GM12865 (cell line): ENCODE data around the gene CD99.

ENCODE experiments used
- DNase-seq: peaks from one replicate; pipeline ENCODE4 v3.0.0; 2010; ENCODE audit warnings: low read depth
- H3K4me3 ChIP-seq: 2 replicates; pipeline ENCODE4 v1.5.1; 2011; ENCODE audit warnings: mild to moderate bottlenecking, low read depth, low read length, control low read depth
- TF ChIP-seq, protein P1 (sequence below): IDR thresholded peaks from 2 replicates; pipeline ENCODE4 v1.5.1; 2011; ENCODE audit warnings: low read length, control low read depth, low read depth, inconsistent platforms; ENCODE audit not compliant: insufficient read depth; ENCODE audit errors: missing control alignments

CD99 gene

GRCh38 chrX:2707334-2707760 is 16.3 kb downstream of the CD99 start:
- H3K4me3 ChIP-seq: no peak overlapping the region
- DNase-seq: peak; percentile 88
- TF ChIP-seq, protein P1, sequence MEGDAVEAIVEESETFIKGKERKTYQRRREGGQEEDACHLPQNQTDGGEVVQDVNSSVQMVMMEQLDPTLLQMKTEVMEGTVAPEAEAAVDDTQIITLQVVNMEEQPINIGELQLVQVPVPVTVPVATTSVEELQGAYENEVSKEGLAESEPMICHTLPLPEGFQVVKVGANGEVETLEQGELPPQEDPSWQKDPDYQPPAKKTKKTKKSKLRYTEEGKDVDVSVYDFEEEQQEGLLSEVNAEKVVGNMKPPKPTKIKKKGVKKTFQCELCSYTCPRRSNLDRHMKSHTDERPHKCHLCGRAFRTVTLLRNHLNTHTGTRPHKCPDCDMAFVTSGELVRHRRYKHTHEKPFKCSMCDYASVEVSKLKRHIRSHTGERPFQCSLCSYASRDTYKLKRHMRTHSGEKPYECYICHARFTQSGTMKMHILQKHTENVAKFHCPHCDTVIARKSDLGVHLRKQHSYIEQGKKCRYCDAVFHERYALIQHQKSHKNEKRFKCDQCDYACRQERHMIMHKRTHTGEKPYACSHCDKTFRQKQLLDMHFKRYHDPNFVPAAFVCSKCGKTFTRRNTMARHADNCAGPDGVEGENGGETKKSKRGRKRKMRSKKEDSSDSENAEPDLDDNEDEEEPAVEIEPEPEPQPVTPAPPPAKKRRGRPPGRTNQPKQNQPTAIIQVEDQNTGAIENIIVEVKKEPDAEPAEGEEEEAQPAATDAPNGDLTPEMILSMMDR: no peak

DNA sequence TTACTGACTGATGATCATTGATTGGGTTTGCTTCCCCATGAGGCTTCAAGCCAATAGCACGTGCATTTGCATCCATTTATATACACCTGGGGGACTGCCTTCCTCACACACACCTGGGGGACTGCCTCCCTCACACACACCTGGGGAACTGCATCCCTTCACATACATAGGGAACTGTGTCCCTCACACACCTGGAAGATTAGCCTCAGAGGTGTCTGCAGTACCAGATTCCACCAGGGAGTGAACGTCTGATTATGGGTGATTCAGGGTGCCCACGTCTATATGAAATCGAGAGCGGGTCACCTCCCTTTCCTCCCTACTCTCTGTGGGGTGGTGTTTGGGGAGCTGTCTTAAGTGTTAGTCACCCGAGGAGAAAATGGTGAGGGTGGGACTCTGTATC is 16.9 kb downstream of the CD99 start:
- DNase-seq: no peak
- H3K4me3 ChIP-seq: no peak overlapping the region
- TF ChIP-seq, protein P1: no peak

DNA sequence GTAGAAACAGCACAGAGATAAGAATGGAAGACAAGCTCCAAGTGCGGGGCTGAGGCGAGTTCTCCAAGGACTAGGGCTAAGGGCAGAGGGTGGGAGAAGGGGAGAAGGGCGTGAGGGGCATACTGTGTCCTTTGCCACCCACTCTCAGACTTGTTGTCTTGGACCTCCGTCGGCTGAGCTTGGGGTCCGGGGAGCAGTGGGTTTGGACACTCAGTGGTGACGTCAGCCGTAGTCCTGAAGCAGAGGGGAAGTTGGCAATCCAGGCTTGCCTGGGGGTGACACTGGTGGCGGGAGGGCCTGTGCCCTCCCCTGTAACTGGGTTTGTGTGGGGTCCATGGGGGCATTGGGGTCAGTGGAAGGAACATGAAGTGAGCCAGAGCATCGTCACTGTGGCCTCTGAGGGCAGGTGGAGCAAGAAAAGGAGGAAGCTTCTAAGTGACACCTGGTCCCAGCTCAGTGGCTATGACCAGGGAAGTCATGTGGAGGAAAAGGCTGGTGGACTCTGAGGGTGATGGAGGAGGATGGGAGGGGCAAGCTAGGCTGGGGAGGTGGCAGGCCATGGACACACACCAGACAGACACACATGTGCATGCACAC is 17.6 kb downstream of the CD99 start:
- DNase-seq: no peak
- H3K4me3 ChIP-seq: no peak overlapping the region
- TF ChIP-seq, protein P1: no peak

DNA sequence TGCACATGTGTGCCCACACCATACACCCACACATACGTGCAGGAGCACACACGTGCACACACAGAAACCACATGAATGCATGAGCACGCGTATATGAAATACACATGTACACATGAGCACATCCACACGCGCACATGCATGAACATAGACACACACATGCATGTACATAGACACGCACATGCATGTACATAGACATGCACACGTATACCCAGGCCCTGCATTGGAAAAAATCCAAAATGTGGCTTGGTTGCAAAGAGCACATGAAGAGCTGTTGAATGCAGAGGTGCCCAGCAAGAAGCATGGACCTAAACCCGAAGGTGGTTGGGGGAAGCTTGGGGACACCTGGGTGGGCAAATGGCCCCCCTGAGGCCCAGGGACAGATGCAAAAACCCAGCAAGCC is 18.5 kb downstream of the CD99 start:
- no peak for DNase-seq
- H3K4me3 ChIP-seq: no peak overlapping the region
- TF ChIP-seq, protein P1: no peak

DNA sequence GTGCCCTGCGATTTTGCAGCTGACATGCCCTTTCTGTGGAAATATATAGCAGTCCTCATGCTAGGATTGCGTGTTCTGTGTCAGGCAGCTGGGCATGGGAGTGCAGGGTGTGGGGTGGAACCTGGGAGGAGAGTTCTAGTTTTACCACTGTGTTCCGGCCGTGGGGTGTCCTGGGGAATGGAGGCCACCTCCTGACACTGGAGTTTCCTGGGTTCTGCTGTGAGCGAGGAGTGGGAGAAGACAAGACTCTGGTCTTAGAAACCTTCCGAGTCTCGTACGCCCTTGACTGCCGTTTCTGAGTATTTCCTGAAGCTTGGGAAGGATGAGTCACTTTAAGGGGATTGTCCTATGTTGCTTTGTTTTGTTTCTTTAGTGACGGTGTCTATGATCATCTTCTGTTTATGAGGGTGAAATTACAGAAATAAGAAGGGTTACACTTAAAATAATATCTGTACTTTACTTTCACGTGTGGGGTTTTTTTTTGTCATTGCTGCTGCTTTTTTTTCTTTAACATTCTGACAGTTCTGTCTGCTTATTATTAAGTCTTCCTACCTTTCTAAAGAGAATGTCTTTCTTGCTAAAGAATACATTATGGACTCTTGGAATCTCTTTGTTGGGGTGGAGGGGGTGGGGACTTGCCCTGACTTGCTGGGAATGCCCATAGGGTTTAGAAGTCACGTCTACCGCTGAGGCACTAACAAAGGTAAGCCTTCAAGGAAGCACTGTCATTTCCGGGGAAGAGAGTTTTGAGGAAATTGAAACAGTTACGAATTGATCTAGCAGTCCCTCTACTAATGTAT is 19.1 kb downstream of the CD99 start:
- H3K4me3 ChIP-seq: peak overlapping the region; percentile 30

DNA sequence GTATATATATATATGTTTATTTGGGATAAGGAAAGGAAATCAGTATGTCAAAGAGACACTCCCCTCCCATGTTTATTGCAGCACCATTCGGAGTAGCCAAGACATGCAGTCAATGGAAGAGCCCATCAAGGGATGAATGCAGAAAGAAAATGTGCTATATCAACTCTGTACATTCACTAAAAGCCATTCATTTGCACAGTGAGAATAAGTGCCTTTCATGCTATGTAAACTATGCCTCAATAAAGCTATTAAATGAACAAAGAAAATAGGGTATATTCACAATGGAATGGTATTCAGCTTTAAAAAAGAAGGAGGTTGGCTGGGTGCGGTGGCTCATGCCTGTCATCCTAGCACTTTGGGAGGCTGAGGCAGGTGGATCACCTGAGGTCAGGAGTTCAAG is 20.3 kb downstream of the CD99 start:
- H3K4me3 ChIP-seq: no peak overlapping the region
- TF ChIP-seq, protein P1: no peak
- no peak for DNase-seq

More for the DNA sequence above, 19.1 kb downstream of the CD99 start:
- DNase-seq: no peak
- TF ChIP-seq, protein P1: no peak
